ENCODE results near the gene NFE2L3. TPM values are rescaled to one million over a fixed set of nuclear protein-coding genes. Genes with fewer than 3 reads are reported as not detected.

Gene NFE2L3
- total RNA-seq, 1 experiment from 2014 or later: 8.5 TPM

DNA sequence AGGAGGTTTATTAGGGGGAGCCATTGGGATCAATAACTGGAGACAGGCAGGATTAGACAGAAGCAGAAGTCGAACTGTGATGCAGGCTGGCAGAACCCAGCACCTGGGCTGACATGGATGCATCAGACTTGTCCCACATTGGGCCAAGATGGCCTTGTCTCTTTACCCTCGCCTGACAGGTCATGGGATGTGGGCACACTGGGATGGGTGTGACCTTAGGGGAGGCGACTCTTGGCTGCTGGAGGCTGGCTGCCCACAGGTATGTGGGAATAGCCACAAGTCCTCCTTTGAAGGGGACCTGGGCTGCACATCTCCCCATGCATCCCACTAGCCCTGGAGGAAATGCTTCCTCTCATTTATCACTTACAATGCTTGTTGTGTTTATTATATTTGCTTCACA, 17.3 kb downstream of the NFE2L3 start:
- Histone ChIP-seq H3K4me3 (ENCODE audit: low read depth, low read length, poor library complexity, severe bottlenecking) (no peak overlapping the region), H3K4me1 (ENCODE audit: insufficient read depth, low read length, poor library complexity, severe bottlenecking) (no peaks in the 10 kb centered on the region), H3K36me3 (ENCODE audit: insufficient read depth, low read length, poor library complexity, severe bottlenecking) (no peaks in the 10 kb centered on the region), H3K9me3 (ENCODE audit: low read depth, low read length, poor library complexity, severe bottlenecking) (no peaks in the 10 kb centered on the region), H3K27ac (ENCODE audit: low read depth, low read length, poor library complexity, severe bottlenecking) (no peak overlapping the region), H3K27me3 (replicated peaks; ENCODE audit: insufficient read depth, low read depth, low read length, poor library complexity) (no peaks in the 10 kb centered on the region)
- DNase-seq (ENCODE audit: low spot score): no peak
- intact Hi-C loops (cut with micrococcal nuclease; ENCODE audit: unreplicated experiment): no loop called here
- no peak for TF ChIP-seq EZH2 (IDR thresholded peaks at IDR 0.05; ENCODE audit: borderline replicate concordance, low read depth, low read length, poor library complexity, severe bottlenecking)
- TF ChIP-seq, protein P1, sequence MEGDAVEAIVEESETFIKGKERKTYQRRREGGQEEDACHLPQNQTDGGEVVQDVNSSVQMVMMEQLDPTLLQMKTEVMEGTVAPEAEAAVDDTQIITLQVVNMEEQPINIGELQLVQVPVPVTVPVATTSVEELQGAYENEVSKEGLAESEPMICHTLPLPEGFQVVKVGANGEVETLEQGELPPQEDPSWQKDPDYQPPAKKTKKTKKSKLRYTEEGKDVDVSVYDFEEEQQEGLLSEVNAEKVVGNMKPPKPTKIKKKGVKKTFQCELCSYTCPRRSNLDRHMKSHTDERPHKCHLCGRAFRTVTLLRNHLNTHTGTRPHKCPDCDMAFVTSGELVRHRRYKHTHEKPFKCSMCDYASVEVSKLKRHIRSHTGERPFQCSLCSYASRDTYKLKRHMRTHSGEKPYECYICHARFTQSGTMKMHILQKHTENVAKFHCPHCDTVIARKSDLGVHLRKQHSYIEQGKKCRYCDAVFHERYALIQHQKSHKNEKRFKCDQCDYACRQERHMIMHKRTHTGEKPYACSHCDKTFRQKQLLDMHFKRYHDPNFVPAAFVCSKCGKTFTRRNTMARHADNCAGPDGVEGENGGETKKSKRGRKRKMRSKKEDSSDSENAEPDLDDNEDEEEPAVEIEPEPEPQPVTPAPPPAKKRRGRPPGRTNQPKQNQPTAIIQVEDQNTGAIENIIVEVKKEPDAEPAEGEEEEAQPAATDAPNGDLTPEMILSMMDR (conservative IDR thresholded peaks at IDR 0.05; ENCODE audit: low read depth, low read length): no peak
- CTCF ChIA-PET: no interaction called here
- BruUV-seq (replicated peaks): no TSS peak
- POLR2A ChIA-PET (ENCODE audit: low non-redundant PET): no interaction called here

DNA sequence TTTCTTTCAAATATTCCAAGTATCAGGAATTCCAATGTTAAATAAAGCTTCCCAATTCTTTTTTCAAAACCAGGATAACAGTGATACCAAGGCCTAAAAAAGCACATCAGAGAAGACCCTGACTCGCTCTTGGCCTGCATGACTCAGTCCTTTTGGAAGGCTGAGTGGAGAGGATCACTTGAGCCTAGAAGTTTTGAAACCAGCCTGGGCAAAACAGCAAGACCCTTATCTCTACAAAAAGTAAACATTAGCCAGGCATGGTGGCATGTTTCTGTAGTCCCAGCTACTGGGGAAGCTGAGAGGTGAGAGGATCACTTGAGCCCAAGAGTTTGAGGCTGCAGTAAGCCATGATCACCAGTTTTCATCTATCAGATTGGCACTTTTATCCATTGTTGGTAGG, 18.7 kb downstream of the NFE2L3 start:
- CTCF ChIA-PET: no interaction called here
- no peak overlapping the region for H3K4me3 ChIP-seq (ENCODE audit: low read depth, low read length, poor library complexity, severe bottlenecking)
- BruUV-seq (replicated peaks): no TSS peak
- TF ChIP-seq, protein P1 (conservative IDR thresholded peaks at IDR 0.05; ENCODE audit: low read depth, low read length): no peak
- TF ChIP-seq EZH2 (IDR thresholded peaks at IDR 0.05; ENCODE audit: borderline replicate concordance, low read depth, low read length, poor library complexity, severe bottlenecking): no peak
- intact Hi-C loops (cut with micrococcal nuclease; ENCODE audit: unreplicated experiment): no loop called here
- H3K9me3 ChIP-seq (ENCODE audit: low read depth, low read length, poor library complexity, severe bottlenecking): no peaks in the 10 kb centered on the region
- POLR2A ChIA-PET (ENCODE audit: low non-redundant PET): no interaction called here
- DNase-seq (ENCODE audit: low spot score): no peak
- H3K36me3 ChIP-seq (ENCODE audit: insufficient read depth, low read length, poor library complexity, severe bottlenecking): no peaks in the 10 kb centered on the region
- no peak overlapping the region for H3K27ac ChIP-seq (ENCODE audit: low read depth, low read length, poor library complexity, severe bottlenecking)
- no peaks in the 10 kb centered on the region for H3K27me3 ChIP-seq (replicated peaks; ENCODE audit: insufficient read depth, low read depth, low read length, poor library complexity)
- no peaks in the 10 kb centered on the region for H3K4me1 ChIP-seq (ENCODE audit: insufficient read depth, low read length, poor library complexity, severe bottlenecking)

DNA sequence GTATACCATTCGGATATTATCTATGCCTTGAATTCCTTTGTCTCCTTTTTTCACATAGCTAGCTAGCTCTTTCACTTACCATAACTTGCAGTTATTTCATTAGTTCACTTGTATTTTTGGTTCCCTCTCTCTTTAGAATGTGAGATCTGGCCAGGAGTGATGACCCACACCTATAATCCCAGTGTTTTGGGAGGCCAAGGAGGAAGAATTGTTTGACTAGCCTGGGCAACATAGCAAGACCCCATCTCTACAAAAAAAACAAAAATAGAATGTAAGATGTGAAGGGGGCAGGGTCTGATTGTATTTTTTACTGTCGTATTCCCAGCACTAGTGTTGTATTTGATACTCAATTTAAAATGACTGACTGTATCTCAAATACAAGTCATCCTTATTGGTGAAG, 19.6 kb downstream of the NFE2L3 start:
- CTCF ChIA-PET: no interaction called here
- no TSS peak for BruUV-seq (replicated peaks)
- POLR2A ChIA-PET (ENCODE audit: low non-redundant PET): no interaction called here

More for the DNA sequence above, 19.6 kb downstream of the NFE2L3 start:
- TF ChIP-seq, protein P1 (conservative IDR thresholded peaks at IDR 0.05; ENCODE audit: low read depth, low read length): no peak
- TF ChIP-seq EZH2 (IDR thresholded peaks at IDR 0.05; ENCODE audit: borderline replicate concordance, low read depth, low read length, poor library complexity, severe bottlenecking): no peak
- Histone ChIP-seq H3K27ac (ENCODE audit: low read depth, low read length, poor library complexity, severe bottlenecking) (no peak overlapping the region), H3K4me1 (ENCODE audit: insufficient read depth, low read length, poor library complexity, severe bottlenecking) (no peaks in the 10 kb centered on the region), H3K9me3 (ENCODE audit: low read depth, low read length, poor library complexity, severe bottlenecking) (no peaks in the 10 kb centered on the region), H3K4me3 (ENCODE audit: low read depth, low read length, poor library complexity, severe bottlenecking) (no peak overlapping the region), H3K27me3 (replicated peaks; ENCODE audit: insufficient read depth, low read depth, low read length, poor library complexity) (no peaks in the 10 kb centered on the region), H3K36me3 (ENCODE audit: insufficient read depth, low read length, poor library complexity, severe bottlenecking) (no peaks in the 10 kb centered on the region)
- no peak for DNase-seq (ENCODE audit: low spot score)
- intact Hi-C loops (cut with micrococcal nuclease; ENCODE audit: unreplicated experiment): no loop called here

Measured in A673 (cell line).